GM10248 (cell line): ENCODE data around the gene YIPF4.

Experiments
- CTCF ChIA-PET: fragments of 300-600 bp; sonication (Branson Sonifier 250); formaldehyde crosslinking; extraction: SDS; loops from one replicate; lab custom pipeline; 2021; ENCODE audit warnings: antibody characterized with exemption; lab: Yijun Ruan, JAX
- POLR2A ChIA-PET: fragments of 350-650 bp; sonication (Branson Sonifier 250); formaldehyde crosslinking; extraction: SDS; loops from one replicate; lab custom pipeline; 2020; ENCODE audit warnings: antibody characterized with exemption; lab: Yijun Ruan, JAX
- DNase-seq: peaks from one replicate; pipeline ENCODE4 v3.0.0; 2012; ENCODE audit errors: extremely low spot score
- TF ChIP-seq, protein P1 (sequence below): IDR thresholded peaks from 2 replicates; pipeline ENCODE4 v1.5.1; 2012; ENCODE audit warnings: mild to moderate bottlenecking, low read depth; ENCODE audit errors: extremely low read depth, missing control alignments, control extremely low read depth

Gene YIPF4

DNA sequence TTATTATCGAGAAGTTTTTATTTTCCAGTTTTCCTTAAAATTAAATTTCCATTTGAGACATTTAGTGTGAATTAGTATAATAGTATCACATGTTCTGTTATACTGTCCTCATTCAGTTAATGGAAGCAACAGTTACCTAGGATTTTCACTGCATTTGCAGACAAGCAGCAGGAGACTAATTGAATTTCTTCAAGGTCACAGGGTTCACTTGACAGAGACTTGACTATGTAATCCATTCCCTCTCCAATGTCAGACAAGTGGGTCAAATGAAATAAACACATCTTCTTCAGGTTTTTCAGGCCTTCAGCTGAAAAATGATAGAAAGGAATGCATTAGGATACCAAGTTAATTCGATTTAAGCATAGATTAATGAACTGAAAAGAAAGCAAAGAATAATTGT lies 39.7 kb upstream of the YIPF4 start:
- TF ChIP-seq, protein P1, sequence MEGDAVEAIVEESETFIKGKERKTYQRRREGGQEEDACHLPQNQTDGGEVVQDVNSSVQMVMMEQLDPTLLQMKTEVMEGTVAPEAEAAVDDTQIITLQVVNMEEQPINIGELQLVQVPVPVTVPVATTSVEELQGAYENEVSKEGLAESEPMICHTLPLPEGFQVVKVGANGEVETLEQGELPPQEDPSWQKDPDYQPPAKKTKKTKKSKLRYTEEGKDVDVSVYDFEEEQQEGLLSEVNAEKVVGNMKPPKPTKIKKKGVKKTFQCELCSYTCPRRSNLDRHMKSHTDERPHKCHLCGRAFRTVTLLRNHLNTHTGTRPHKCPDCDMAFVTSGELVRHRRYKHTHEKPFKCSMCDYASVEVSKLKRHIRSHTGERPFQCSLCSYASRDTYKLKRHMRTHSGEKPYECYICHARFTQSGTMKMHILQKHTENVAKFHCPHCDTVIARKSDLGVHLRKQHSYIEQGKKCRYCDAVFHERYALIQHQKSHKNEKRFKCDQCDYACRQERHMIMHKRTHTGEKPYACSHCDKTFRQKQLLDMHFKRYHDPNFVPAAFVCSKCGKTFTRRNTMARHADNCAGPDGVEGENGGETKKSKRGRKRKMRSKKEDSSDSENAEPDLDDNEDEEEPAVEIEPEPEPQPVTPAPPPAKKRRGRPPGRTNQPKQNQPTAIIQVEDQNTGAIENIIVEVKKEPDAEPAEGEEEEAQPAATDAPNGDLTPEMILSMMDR, result no peak
- DNase-seq, result no peak
- ChIA-PET POLR2A (no interaction called here), CTCF (no interaction called here)

DNA sequence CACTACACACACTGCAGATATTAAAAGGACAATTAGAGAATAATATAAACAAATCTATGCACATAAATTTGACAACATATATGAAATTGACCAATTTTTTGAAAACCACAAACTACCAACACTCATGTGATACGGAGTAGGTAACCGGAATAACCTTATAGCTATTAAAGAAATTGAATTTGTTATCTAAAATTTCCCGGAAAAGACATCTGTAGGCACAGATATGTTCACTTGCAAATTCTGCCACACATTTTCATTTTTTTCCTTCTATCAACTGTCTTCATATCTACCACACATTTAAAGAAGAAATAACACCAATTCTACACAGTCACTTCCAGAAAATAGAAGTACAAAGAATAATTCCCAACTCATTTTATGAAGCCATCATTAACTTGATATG lies 35.4 kb upstream of the YIPF4 start:
- DNase-seq, result no peak
- ChIA-PET POLR2A (no interaction called here), CTCF (no interaction called here)
- TF ChIP-seq, protein P1, result no peak

DNA sequence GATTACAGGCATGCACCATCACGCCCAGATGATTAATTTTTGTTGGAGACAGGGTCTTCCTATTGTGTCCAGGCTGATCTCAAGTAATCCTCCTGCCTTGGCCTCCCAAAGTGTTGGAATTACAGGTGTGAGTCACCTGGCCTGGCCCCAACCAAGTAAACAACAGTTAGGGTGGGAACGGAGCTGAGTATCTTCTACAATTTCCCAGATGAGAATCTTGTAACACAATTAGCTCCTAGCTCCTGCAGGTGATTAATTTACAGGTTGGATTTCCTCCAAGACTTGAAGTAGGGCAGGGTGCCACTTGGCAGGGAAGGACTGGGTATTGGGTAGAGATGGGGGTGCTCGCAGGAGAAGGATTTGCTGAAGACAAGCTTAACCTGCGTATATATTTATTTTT lies 30.8 kb upstream of the YIPF4 start:
- ChIA-PET CTCF (interaction anchor here (1.0 to 1.1 kb wide), 3 partner anchors 12 to 17 kb away, joined by 3 read pairs; no protein-coding TSS in a partner anchor), POLR2A (no interaction called here)
- DNase-seq, result no peak
- TF ChIP-seq, protein P1, result no peak

DNA sequence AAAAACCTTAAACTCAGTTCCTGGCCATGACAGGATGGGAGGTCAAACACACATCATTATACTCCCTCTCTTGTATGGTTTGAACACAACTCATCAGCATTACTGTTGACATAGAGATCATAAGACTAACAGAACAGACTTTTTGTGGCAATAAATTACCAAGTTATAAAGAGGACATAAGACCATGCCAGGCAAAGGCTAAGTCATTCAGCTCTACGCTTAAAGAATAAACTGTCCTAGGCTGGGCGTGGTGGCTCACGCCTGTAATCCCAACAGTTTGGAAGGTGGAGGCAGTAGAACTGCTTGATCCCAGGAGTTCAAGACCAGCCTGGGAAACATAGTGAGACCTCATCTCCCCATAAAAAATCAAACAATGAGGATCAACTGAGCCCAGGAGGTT lies 29.4 kb upstream of the YIPF4 start:
- TF ChIP-seq, protein P1, result no peak
- DNase-seq, result no peak
- CTCF ChIA-PET, result interaction anchor here (1.1 to 2.0 kb wide), 3 partner anchors 9 to 25 kb away, joined by 3 to 5 read pairs (median 3); no protein-coding TSS in a partner anchor
- POLR2A ChIA-PET, result no interaction called here

DNA sequence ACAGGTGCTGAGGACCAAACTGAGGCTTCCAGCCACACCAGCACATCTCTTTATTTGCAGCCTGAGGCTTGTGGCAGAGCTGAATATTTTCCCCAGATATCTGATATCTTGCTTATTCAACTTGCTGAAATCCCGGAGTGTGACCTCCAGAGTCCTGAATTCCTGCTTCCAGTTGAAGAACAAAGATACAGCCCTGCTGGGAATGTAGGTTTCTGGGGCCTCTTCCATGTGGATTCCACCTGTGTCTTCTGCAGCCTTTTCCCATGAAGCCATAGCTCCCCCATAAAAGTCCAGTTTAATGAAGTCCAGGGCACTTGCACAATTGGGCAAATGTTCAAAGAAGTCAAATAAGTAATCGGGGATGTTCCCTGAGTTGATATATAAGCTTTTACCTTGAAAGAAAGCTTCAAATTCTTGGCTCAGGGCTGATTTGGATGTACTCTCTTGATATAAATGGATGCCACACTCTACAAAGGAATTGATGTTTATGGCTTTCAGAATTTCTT lies 27.9 kb upstream of the YIPF4 start:
- CTCF ChIA-PET, result interaction anchor here (2.0 kb wide), 1 partner anchor 26 kb away, joined by 5 read pairs; no protein-coding TSS in a partner anchor

DNA sequence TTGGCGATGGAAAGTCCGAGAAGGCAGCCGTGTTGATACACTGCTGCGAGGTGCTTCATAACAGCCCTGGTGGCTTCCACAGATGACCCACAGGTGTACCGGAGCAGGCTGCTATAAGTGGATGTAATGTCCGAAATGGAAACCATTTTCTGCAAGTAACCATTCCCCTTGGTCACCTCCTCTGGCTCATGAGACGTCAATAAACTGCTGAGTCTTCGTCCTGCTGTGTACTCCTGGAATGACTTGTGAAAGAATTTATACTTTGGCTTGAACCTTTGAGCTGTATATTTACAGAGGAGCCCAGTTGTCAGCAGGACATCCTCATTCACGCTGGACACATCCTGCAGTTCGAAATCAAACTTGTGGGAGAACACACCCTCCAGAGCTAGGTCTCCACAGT lies 27.4 kb upstream of the YIPF4 start:
- DNase-seq, result no peak
- ChIA-PET CTCF (interaction anchor here (2.0 kb wide), 1 partner anchor 27 kb away, joined by 5 read pairs; no protein-coding TSS in a partner anchor), POLR2A (no interaction called here)
- TF ChIP-seq, protein P1, result no peak

More for the DNA sequence above, 27.9 kb upstream of the YIPF4 start:
- POLR2A ChIA-PET, result no interaction called here
- TF ChIP-seq, protein P1, result no peak
- no peak for DNase-seq
